Prostate gland (tissue), 2 donors: ENCODE results near the gene MYNN.

Experiments
- POLR2A ChIP-seq: fragments of 450-650 bp; IDR thresholded peaks from one replicate; pipeline ENCODE4 v1.6.1; 2016; ENCODE audit warnings: antibody characterized with exemption, mild to moderate bottlenecking
- POLR2AphosphoS5 ChIP-seq: sonication (generic); formaldehyde crosslinking; IDR thresholded peaks from one replicate; pipeline ENCODE4 v1.6.1; 2017; ENCODE audit warnings: antibody characterized with exemption
- TF ChIP-seq, protein P1 (sequence below), 4 experiments: fragments of 200-600 bp in 2 of 4; fragments of 450-650 bp in 2 of 4; sonication (generic) in 2 of 4; IDR thresholded peaks; 1 replicate in 3 of 4; 2 replicates in 1 of 4; pipeline ENCODE4 v1.5.1; 2016 to 2019; ENCODE audit warnings: antibody characterized with exemption in 4 of 4, mild to moderate bottlenecking in 2 of 4, moderate library complexity in 2 of 4

DNA sequence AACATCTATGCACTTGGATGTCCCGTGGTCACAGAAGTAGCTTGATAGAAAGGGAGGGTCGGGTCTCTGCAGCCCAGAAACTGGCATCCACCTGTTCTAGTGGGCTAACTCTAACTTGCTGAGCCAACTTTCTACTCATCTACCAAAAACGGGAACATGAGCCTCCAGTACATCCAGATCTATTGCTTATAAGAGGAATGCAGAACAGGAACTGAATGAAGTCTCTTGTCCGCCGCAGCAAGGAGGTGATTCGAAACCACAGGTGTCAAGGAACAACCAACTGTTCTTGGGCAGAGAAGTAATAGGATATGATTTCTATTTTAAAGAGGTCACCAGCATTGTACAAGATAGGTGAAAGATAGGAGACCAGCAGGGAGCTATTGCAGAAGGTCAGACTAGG is 26.3 kb upstream of the MYNN start:
- TF ChIP-seq, protein P1, sequence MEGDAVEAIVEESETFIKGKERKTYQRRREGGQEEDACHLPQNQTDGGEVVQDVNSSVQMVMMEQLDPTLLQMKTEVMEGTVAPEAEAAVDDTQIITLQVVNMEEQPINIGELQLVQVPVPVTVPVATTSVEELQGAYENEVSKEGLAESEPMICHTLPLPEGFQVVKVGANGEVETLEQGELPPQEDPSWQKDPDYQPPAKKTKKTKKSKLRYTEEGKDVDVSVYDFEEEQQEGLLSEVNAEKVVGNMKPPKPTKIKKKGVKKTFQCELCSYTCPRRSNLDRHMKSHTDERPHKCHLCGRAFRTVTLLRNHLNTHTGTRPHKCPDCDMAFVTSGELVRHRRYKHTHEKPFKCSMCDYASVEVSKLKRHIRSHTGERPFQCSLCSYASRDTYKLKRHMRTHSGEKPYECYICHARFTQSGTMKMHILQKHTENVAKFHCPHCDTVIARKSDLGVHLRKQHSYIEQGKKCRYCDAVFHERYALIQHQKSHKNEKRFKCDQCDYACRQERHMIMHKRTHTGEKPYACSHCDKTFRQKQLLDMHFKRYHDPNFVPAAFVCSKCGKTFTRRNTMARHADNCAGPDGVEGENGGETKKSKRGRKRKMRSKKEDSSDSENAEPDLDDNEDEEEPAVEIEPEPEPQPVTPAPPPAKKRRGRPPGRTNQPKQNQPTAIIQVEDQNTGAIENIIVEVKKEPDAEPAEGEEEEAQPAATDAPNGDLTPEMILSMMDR (IDR thresholded peaks at IDR 0.05): no peak
- TF ChIP-seq POLR2AphosphoS5 (no peak), POLR2A (no peak)
